H1 (cell line): ENCODE measurements around the gene KLK6. TPM values are rescaled to one million over a fixed set of nuclear protein-coding genes. Genes with fewer than 3 reads are reported as not detected.
A peak's percentile ranks its signal among the peaks of the same experiment; 100 is the strongest.

Source experiments
- CTCF ChIA-PET: fragments of 300-600 bp; sonication (Branson Sonifier 250); formaldehyde crosslinking; loops from one replicate; lab custom pipeline; 2021; ENCODE audit not compliant: partially characterized antibody; lab: Charles Lee
- POLR2A ChIA-PET: fragments of 300-600 bp; sonication (Branson Sonifier 250); formaldehyde crosslinking; loops from one replicate; lab custom pipeline; 2021; ENCODE audit warnings: inconsistent platforms; ENCODE audit not compliant: partially characterized antibody; lab: Charles Lee
- DNase-seq, 2 experiments: peaks; one replicate each; pipeline versions ENCODE4 v3.0.0 to v3.0.0-alpha.2; 2010 to 2022; ENCODE audit warnings: low spot score in 2 of 2, low read depth in 1 of 2, mixed read lengths in 1 of 2
- FAIRE-seq: peaks from 2 replicates; lab custom pipeline; 2011; peaks lifted over from hg19 to GRCh38; lab: Jason Lieb, UNC
- H2AFZ ChIP-seq: 2 replicates; pipeline ENCODE4 v1.8.1; 2012; ENCODE audit warnings: low read length, inconsistent platforms
- H2AK5ac ChIP-seq: 2 replicates; pipeline ENCODE4 v1.6.1; 2013; ENCODE audit warnings: low read depth, low read length
- H2BK120ac ChIP-seq: replicated peaks from 2 replicates; pipeline ENCODE3; 2013; ENCODE audit warnings: low read depth, low read length, inconsistent platforms
- H2BK12ac ChIP-seq: 2 replicates; pipeline ENCODE4 v1.6.1; 2013; ENCODE audit warnings: low read depth, low read length
- H2BK15ac ChIP-seq: 2 replicates; pipeline ENCODE4 v1.6.1; 2013; ENCODE audit warnings: low read length
- H2BK20ac ChIP-seq: 2 replicates; pipeline ENCODE4 v1.6.1; 2013; ENCODE audit warnings: low read length
- H2BK5ac ChIP-seq: 2 replicates; pipeline ENCODE4 v1.6.1; 2013; ENCODE audit warnings: low read depth, low read length
- H3K14ac ChIP-seq: 2 replicates; pipeline ENCODE4 v1.6.1; 2013; ENCODE audit warnings: inconsistent platforms; ENCODE audit not compliant: insufficient read length
- H3K18ac ChIP-seq: 2 replicates; pipeline ENCODE4 v1.6.1; 2013; ENCODE audit warnings: low read length; ENCODE audit errors: extremely low read depth
- H3K23ac ChIP-seq: 2 replicates; pipeline ENCODE4 v1.6.1; 2013; ENCODE audit warnings: inconsistent platforms; ENCODE audit not compliant: insufficient read length
- H3K23me2 ChIP-seq: 2 replicates; pipeline ENCODE4 v1.6.1; 2013; ENCODE audit warnings: low read depth, low read length
- H3K27ac ChIP-seq: 2 replicates; pipeline ENCODE4 v1.6.1; 2011; ENCODE audit warnings: low read depth, low read length, inconsistent platforms
- H3K27me3 ChIP-seq, 4 experiments: replicated peaks in 1 of 4; 1 replicate in 1 of 4; 2 replicates in 3 of 4; pipeline versions ENCODE4 v1.6.1 to v1.8.1; 2011 to 2013; ENCODE audit warnings: low read length in 3 of 4, mild to moderate bottlenecking in 3 of 4, inconsistent platforms in 2 of 4, mixed read lengths in 2 of 4, moderate library complexity in 1 of 4; ENCODE audit not compliant: control insufficient read depth in 3 of 4, insufficient read depth in 3 of 4; ENCODE audit errors: extremely low read depth in 1 of 4
- H3K36me3 ChIP-seq, 4 experiments: 2 replicates each; pipeline versions ENCODE4 v1.6.1 to v1.8.1; 2011 to 2013; ENCODE audit warnings: mild to moderate bottlenecking in 4 of 4, low read length in 3 of 4, moderate library complexity in 2 of 4, control low read depth in 1 of 4, inconsistent platforms in 1 of 4; ENCODE audit not compliant: insufficient read depth in 4 of 4, control insufficient read depth in 2 of 4
- H3K4ac ChIP-seq: replicated peaks from 2 replicates; pipeline ENCODE3; 2013; ENCODE audit warnings: low read length, low read depth, mixed read lengths, inconsistent platforms; ENCODE audit not compliant: insufficient read length
- H3K4me1 ChIP-seq, 4 experiments: replicated peaks in 1 of 4; 1 replicate in 1 of 4; 2 replicates in 3 of 4; pipeline versions ENCODE4 v1.6.1 to v1.8.1; 2011 to 2013; ENCODE audit warnings: low read length in 3 of 4, inconsistent platforms in 2 of 4, mixed read lengths in 1 of 4; ENCODE audit not compliant: insufficient read depth in 4 of 4, control insufficient read depth in 3 of 4
- H3K4me2 ChIP-seq, 2 experiments: 2 replicates each; pipeline versions ENCODE4 v1.6.1 to v1.8.1; 2011 to 2013; ENCODE audit warnings: low read depth in 2 of 2, low read length in 2 of 2, control low read depth in 1 of 2, inconsistent platforms in 1 of 2, mild to moderate bottlenecking in 1 of 2; ENCODE audit not compliant: insufficient read depth in 1 of 2
- H3K4me3 ChIP-seq, 4 experiments: fragments of 200-600, 300-600 bp in 1 of 4; sonication (generic), shearing (Covaris generic), sonication (Bioruptor Twin) in 1 of 4; 2 replicates each; pipeline versions ENCODE4 v1.5.1 to v1.8.1; 2011 to 2016; ENCODE audit warnings: low read length in 4 of 4, low read depth in 3 of 4, control low read depth in 2 of 4, inconsistent platforms in 2 of 4, mild to moderate bottlenecking in 2 of 4, mixed read lengths in 1 of 4, moderate library complexity in 1 of 4; ENCODE audit not compliant: insufficient read depth in 2 of 4; ENCODE audit errors: extremely low read depth in 1 of 4
- H3K56ac ChIP-seq: replicated peaks from 2 replicates; pipeline ENCODE3; 2013; ENCODE audit warnings: low read depth, mild to moderate bottlenecking, mixed read lengths, low read length, inconsistent platforms; ENCODE audit not compliant: insufficient read length
- H3K79me1 ChIP-seq: 2 replicates; pipeline ENCODE4 v1.6.1; 2013; ENCODE audit warnings: low read depth, low read length, control low read depth
- H3K79me2 ChIP-seq, 2 experiments: 2 replicates each; pipeline versions ENCODE4 v1.6.1 to v1.8.1; 2012 to 2013; ENCODE audit warnings: low read length in 2 of 2, mild to moderate bottlenecking in 2 of 2, inconsistent platforms in 1 of 2; ENCODE audit not compliant: insufficient read depth in 2 of 2, control insufficient read depth in 1 of 2
- H3K9ac ChIP-seq, 4 experiments: replicated peaks in 1 of 4; 1 replicate in 1 of 4; 2 replicates in 3 of 4; pipeline versions ENCODE4 v1.6.1 to v1.8.1; 2011 to 2013; ENCODE audit warnings: low read depth in 3 of 4, low read length in 3 of 4, control low read depth in 2 of 4, mild to moderate bottlenecking in 2 of 4, moderate library complexity in 2 of 4, inconsistent platforms in 1 of 4; ENCODE audit errors: extremely low read depth in 1 of 4
- H3K9me3 ChIP-seq, 2 experiments: 2 replicates each; pipeline versions ENCODE4 v1.6.1 to v1.8.1; 2012 to 2013; ENCODE audit warnings: mild to moderate bottlenecking in 2 of 2, moderate library complexity in 2 of 2, control low read depth in 1 of 2, inconsistent platforms in 1 of 2, low read depth in 1 of 2, low read length in 1 of 2, mixed read lengths in 1 of 2; ENCODE audit not compliant: insufficient read depth in 2 of 2
- H4K20me1 ChIP-seq, 2 experiments: replicated peaks in 1 of 2; 2 replicates each; pipeline versions ENCODE3 to v1.8.1; 2011 to 2013; ENCODE audit warnings: inconsistent platforms in 2 of 2, low read length in 2 of 2, mild to moderate bottlenecking in 1 of 2; ENCODE audit not compliant: insufficient read depth in 2 of 2, control insufficient read depth in 1 of 2
- H4K5ac ChIP-seq: 2 replicates; pipeline ENCODE4 v1.6.1; 2013; ENCODE audit warnings: low read length, low read depth, mixed read lengths, inconsistent platforms; ENCODE audit not compliant: insufficient read length
- H4K8ac ChIP-seq: 2 replicates; pipeline ENCODE4 v1.8.0; 2013; ENCODE audit warnings: mild to moderate bottlenecking, moderate library complexity, low read length, inconsistent platforms; ENCODE audit not compliant: insufficient read depth; ENCODE audit errors: extremely low read depth
- H4K91ac ChIP-seq: replicated peaks from 2 replicates; pipeline ENCODE3; 2013; ENCODE audit warnings: low read length, mixed read lengths, inconsistent platforms; ENCODE audit not compliant: insufficient read length
- CHD1 ChIP-seq: IDR thresholded peaks from 2 replicates; pipeline ENCODE4 v1.6.1; 2012; ENCODE audit warnings: low read depth, low read length, improper control_type of control experiment
- CREB1 ChIP-seq: IDR thresholded peaks from 2 replicates; pipeline ENCODE4 v1.6.1; 2012; ENCODE audit warnings: inconsistent platforms
- GTF2F1 ChIP-seq: IDR thresholded peaks from 2 replicates; pipeline ENCODE4 v1.6.1; 2012; ENCODE audit warnings: low read depth, low read length, improper control_type of control experiment, borderline replicate concordance
- HDAC6 ChIP-seq: IDR thresholded peaks from one replicate; pipeline ENCODE4 v1.7.1; 2012; ENCODE audit warnings: low read depth, mild to moderate bottlenecking, inconsistent platforms, low read length, moderate library complexity
- KDM1A ChIP-seq: fragments of 200-600, 300-600 bp; sonication (generic); IDR thresholded peaks from 2 replicates; pipeline ENCODE4 v1.7.1; 2016; ENCODE audit warnings: mild to moderate bottlenecking, low read length, borderline replicate concordance
- KDM4A ChIP-seq: IDR thresholded peaks from one replicate; pipeline ENCODE4 v1.7.1; 2012; ENCODE audit warnings: low read depth, mild to moderate bottlenecking, moderate library complexity, low read length, inconsistent platforms; ENCODE audit not compliant: severe bottlenecking
- MAFK ChIP-seq: IDR thresholded peaks from 2 replicates; pipeline ENCODE4 v1.6.1; 2012; ENCODE audit warnings: low read depth, mild to moderate bottlenecking, improper control_type of control experiment, low read length
- RAD21 ChIP-seq, 2 experiments: IDR thresholded peaks in 1 of 2; conservative IDR thresholded peaks in 1 of 2; 2 replicates each; pipeline ENCODE4 v1.6.1; 2011; ENCODE audit warnings: low read depth in 2 of 2, low read length in 2 of 2, improper control_type of control experiment in 1 of 2, inconsistent platforms in 1 of 2, mild to moderate bottlenecking in 1 of 2, moderate library complexity in 1 of 2
- SP2 ChIP-seq: IDR thresholded peaks from 2 replicates; pipeline ENCODE4 v1.6.1; 2012; ENCODE audit warnings: mild to moderate bottlenecking, low read length, inconsistent platforms
- SP4 ChIP-seq: IDR thresholded peaks from 2 replicates; pipeline ENCODE4 v1.6.1; 2012; ENCODE audit warnings: low read length, inconsistent platforms
- WGBS, 2 experiments: shearing (Covaris generic) in 1 of 2; methylation state at CpG; one replicate each; pipeline versions ENCODE4 v1.1.6 to v1.1.7; 2013 to 2015; ENCODE audit warnings: low lambda C conversion rate in 2 of 2, mixed read lengths in 2 of 2, inconsistent platforms in 1 of 2, low coverage in 1 of 2, missing lambda C conversion rate in 1 of 2; ENCODE audit not compliant: insufficient replicate concordance in 2 of 2, insufficient coverage in 1 of 2, insufficient read length in 1 of 2; ENCODE audit errors: extremely low coverage in 1 of 2, missing lambda C conversion rate in 1 of 2; 5-methylcytosine and 5-hydroxymethylcytosine counted together
- long read RNA-seq, 2 experiments: library from RNA in 1 of 2; library from capped mRNA in 1 of 2; stranded (forward); transcript quantifications; one replicate each; pipeline ENCODE4 v2.0.0, GENCODE V29; 2021; ENCODE audit warnings: inconsistent platforms in 1 of 2
- polyA minus RNA-seq, 3 experiments: library from RNA; depleted of rRNA, polyadenylated mRNA; stranded (reverse); fragments of >200 nt; gene quantifications; 1 replicate in 2 of 3; 2 replicates in 1 of 3; pipeline ENCODE4 v1.2.3, GENCODE V29; 2011
- polyA plus RNA-seq, 7 experiments: library from polyadenylated mRNA; depleted of rRNA in 3 of 7; stranded (reverse) in 5 of 7; unstranded in 2 of 7; fragments of >200 nt in 5 of 7; fragments of 200-250 nt in 2 of 7; gene quantifications; 1 replicate in 5 of 7; 2 replicates in 1 of 7; 4 replicates in 1 of 7; pipeline versions ENCODE4 v1.2.1 to v1.2.3, GENCODE V29; 2011 to 2013; ENCODE audit warnings: missing spikeins in 2 of 7, mixed read lengths in 2 of 7
- total RNA-seq: library from RNA; stranded (reverse); fragmentation: NEBNext Ultra II Directional; extraction: Animal tissue kit (Norgen Biotek cat#: 25700); gene quantifications from 2 replicates; pipeline ENCODE4 v1.2.1, GENCODE V29; 2021
- TF ChIP-seq, protein P1 (sequence below): IDR thresholded peaks from 2 replicates; pipeline ENCODE4 v1.6.1; 2011; ENCODE audit warnings: low read depth, mild to moderate bottlenecking, low read length; ENCODE audit not compliant: insufficient read depth

KLK6 gene
- total RNA-seq (0.55 and 0.69 TPM in 2 replicates), polyA plus RNA-seq (2011; rRNA removed) (2.6 and 3.2 TPM in 2 replicates), polyA minus RNA-seq (2011; rRNA and poly(A)+ RNA removed) (1.3 and 2.0 TPM in 2 replicates)
- 2.5 TPM for polyA plus RNA-seq (2011; cell fraction: cytosol; rRNA removed)
- 1.7 TPM for polyA plus RNA-seq (2011; cell fraction: nucleus; rRNA removed)
- 1.3 to 2.5 TPM (median 2.3 TPM) in 4 replicates for polyA plus RNA-seq (2012, experiment 1 of 2)
- 2.4 TPM for polyA plus RNA-seq (2012, experiment 2 of 2)
- polyA plus RNA-seq (2013, experiment 1 of 2) = 1.4 TPM
- polyA plus RNA-seq (2013, experiment 2 of 2) = 1.8 TPM
- not detected for polyA minus RNA-seq (2011; cell fraction: cytosol; rRNA and poly(A)+ RNA removed)
- 0.60 TPM for polyA minus RNA-seq (2011; cell fraction: nucleus; rRNA and poly(A)+ RNA removed)
- long read RNA-seq, experiment 1, partial matches to known transcripts = 0 of 1 reads
- long read RNA-seq, experiment 1, other reads (novel, unspliced or antisense) = 0 of 1 reads
- long read RNA-seq, experiment 2 = 0 reads

DNA sequence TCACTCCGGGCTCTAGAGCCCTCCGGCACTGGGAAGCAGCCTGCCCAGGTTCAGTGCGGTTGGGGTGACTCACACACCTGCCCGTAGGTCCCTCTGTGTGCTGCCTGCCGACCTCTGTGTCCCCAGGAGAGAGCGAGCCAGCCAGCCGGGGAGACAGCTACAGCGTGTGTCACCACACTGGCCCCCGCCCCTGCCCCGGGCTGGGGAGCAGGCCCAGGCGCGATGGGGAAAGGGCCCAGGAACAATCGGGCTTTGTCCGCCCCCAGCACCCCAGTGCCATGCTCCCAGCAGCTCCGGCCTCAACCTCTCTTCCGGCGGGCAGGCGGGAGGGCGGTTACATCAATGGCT is at the start of gene KLK6:
TSS of gene KLK6 (minus strand) at position 179 of the 348 bp plus-strand sequence. CDS start 1,487 bp downstream, outside the sequence.
- H3K9ac ChIP-seq = no peak within 1 kb of the TSS; a peak in 1 of 7 replicates
- no peak within 1 kb of the TSS for H2AK5ac ChIP-seq
- 82% methylated on average over 18 of the region's 19 CpGs; no CpG with 5 or more reads in 1 of the 2 experiments for WGBS, 2 experiments
- POLR2A ChIA-PET = interaction anchor here (0.7 to 1.0 kb wide), 3 partner anchors 19 to 164 kb away, joined by 3 to 4 read pairs (median 3); no protein-coding TSS in a partner anchor
- no peak within 1 kb of the TSS for H2BK120ac ChIP-seq
- H3K23ac ChIP-seq = no peak within 1 kb of the TSS
- H4K5ac ChIP-seq = no peak within 1 kb of the TSS
- no peaks in the 10 kb centered on the region for H4K20me1 ChIP-seq
- peak within 1 kb of the TSS; percentile 68; the same call in 1 of the 2 replicates for H2BK12ac ChIP-seq
- H3K27me3 ChIP-seq = no peaks in the 10 kb centered on the region
- DNase-seq (no peak), FAIRE-seq (no peak)
- peak within 1 kb of the TSS; percentile 72 for H3K4ac ChIP-seq
- H3K79me1 ChIP-seq = no peaks in the 10 kb centered on the region
- H2BK15ac ChIP-seq = 0 out of 2 replicates have a peak within 1 kb of the TSS, but pooled peaks have one; percentile 81
- H3K14ac ChIP-seq = no peak within 1 kb of the TSS
- H3K79me2 ChIP-seq = no peaks in the 10 kb centered on the region
- H3K56ac ChIP-seq = no peak within 1 kb of the TSS
- no peak within 1 kb of the TSS for H3K4me3 ChIP-seq
- H3K27ac ChIP-seq = no peak within 1 kb of the TSS
- H2AFZ ChIP-seq = peak within 1 kb of the TSS; percentile 58
- no peak within 1 kb of the TSS for H3K4me2 ChIP-seq
- H4K91ac ChIP-seq = peak within 1 kb of the TSS; percentile 84
- H3K4me1 ChIP-seq = peaks cover 0 to 19% (median 6%) of the 10 kb centered on the region in 4 experiments; a peak in 5 of 7 replicates
- peaks cover 3% of the 10 kb centered on the region; the same call in 1 of the 2 replicates for H3K23me2 ChIP-seq
- peak within 1 kb of the TSS; percentile 59 for H4K8ac ChIP-seq
- H2BK5ac ChIP-seq = no peak within 1 kb of the TSS; the same call in 1 of the 2 replicates
- CTCF ChIA-PET = interaction anchor here (1.5 kb wide), 1 partner anchor 48 kb away, joined by 6 read pairs; no protein-coding TSS in a partner anchor
- H3K36me3 ChIP-seq = no peaks in the 10 kb centered on the region
- no peaks in the 10 kb centered on the region for H3K9me3 ChIP-seq
- peak within 1 kb of the TSS; percentile 43; the same call in 1 of the 2 replicates for H2BK20ac ChIP-seq
- H3K18ac ChIP-seq = peak within 1 kb of the TSS; percentile 71
- TF ChIP-seq RAD21 (IDR thresholded peaks at IDR 0.05 in 1 of 2, conservative IDR thresholded peaks at IDR 0.05 in 1 of 2; ENCODE audit: low read depth in 2 of 2, low read length in 2 of 2) (no peak), SP4 (no peak), KDM4A (no peak), MAFK (no peak), CHD1 (no peak), HDAC6 (no peak), SP2 (no peak), CREB1 (no peak), GTF2F1 (no peak), KDM1A (no peak)
- TF ChIP-seq, protein P1, sequence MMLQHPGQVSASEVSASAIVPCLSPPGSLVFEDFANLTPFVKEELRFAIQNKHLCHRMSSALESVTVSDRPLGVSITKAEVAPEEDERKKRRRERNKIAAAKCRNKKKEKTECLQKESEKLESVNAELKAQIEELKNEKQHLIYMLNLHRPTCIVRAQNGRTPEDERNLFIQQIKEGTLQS = no peak
